Liver (tissue), 9 donors: ENCODE results near the gene BRSK2. TPM values are rescaled to one million over a fixed set of nuclear protein-coding genes. Genes with fewer than 3 reads are reported as not detected.
"Not testable (repeated sequence)": the region's sequence is repeated elsewhere in the genome, so short reads cannot be mapped to it uniquely, and the experiment has no call there.

Experiments
- DNase-seq: peaks from one replicate; pipeline ENCODE4 v3.0.0-alpha.2; 2017; ENCODE audit warnings: low spot score
- H3K27ac ChIP-seq, 2 donors: one replicate each; pipeline ENCODE4 v1.7.0; 2013; ENCODE audit warnings: inconsistent platforms in 2 of 2, low read length in 2 of 2, control low read depth in 1 of 2, low read depth in 1 of 2, mild to moderate bottlenecking in 1 of 2
- H3K27me3 ChIP-seq, 4 donors: one replicate each; pipeline versions ENCODE4 v1.6.1 to v1.7.0; 2013; ENCODE audit warnings: low read length in 3 of 4, inconsistent platforms in 1 of 4, mild to moderate bottlenecking in 1 of 4, moderate library complexity in 1 of 4; ENCODE audit not compliant: control insufficient read depth in 4 of 4, insufficient read depth in 4 of 4
- H3K36me3 ChIP-seq, 4 donors: one replicate each; pipeline versions ENCODE4 v1.6.1 to v1.7.0; 2013; ENCODE audit warnings: low read length in 3 of 4, mild to moderate bottlenecking in 3 of 4, low read depth in 1 of 4, moderate library complexity in 1 of 4; ENCODE audit not compliant: control insufficient read depth in 4 of 4, insufficient read depth in 3 of 4
- H3K4me1 ChIP-seq, 4 donors: one replicate each; pipeline versions ENCODE4 v1.6.1 to v1.7.0; 2013; ENCODE audit warnings: low read length in 3 of 4, mild to moderate bottlenecking in 3 of 4, moderate library complexity in 1 of 4; ENCODE audit not compliant: control insufficient read depth in 4 of 4, insufficient read depth in 4 of 4
- H3K4me3 ChIP-seq, 3 donors: one replicate each; pipeline versions ENCODE4 v1.6.1 to v1.7.0; 2013; ENCODE audit warnings: low read length in 3 of 3, control low read depth in 1 of 3, low read depth in 1 of 3, mild to moderate bottlenecking in 1 of 3
- H3K9ac ChIP-seq, 2 donors: one replicate each; pipeline ENCODE4 v1.7.0; 2013; ENCODE audit warnings: low read length in 2 of 2, mild to moderate bottlenecking in 2 of 2, moderate library complexity in 2 of 2, control low read depth in 1 of 2, low read depth in 1 of 2
- H3K9me3 ChIP-seq, 4 donors: one replicate each; pipeline versions ENCODE4 v1.6.1 to v1.7.0; 2013; ENCODE audit warnings: low read length in 3 of 4; ENCODE audit not compliant: control insufficient read depth in 4 of 4
- ATF3 ChIP-seq: IDR thresholded peaks from 2 replicates; pipeline ENCODE4 v1.6.1; 2016; ENCODE audit warnings: antibody characterized with exemption
- CTCF ChIP-seq: fragments of 150-350 bp; IDR thresholded peaks from 2 replicates; pipeline ENCODE4 v1.5.1; 2017; ENCODE audit warnings: improper control_type of control experiment, low read depth, low read length; ENCODE audit not compliant: missing input control
- EGR1 ChIP-seq, 2 donors: IDR thresholded peaks; 2 replicates each; pipeline ENCODE4 v1.6.1; 2016 to 2018; ENCODE audit warnings: antibody characterized with exemption in 2 of 2, low read depth in 2 of 2
- FOXA1 ChIP-seq: IDR thresholded peaks from 2 replicates; pipeline ENCODE4 v1.6.1; 2016; ENCODE audit warnings: antibody characterized with exemption
- FOXA2 ChIP-seq: IDR thresholded peaks from 2 replicates; pipeline ENCODE4 v1.6.1; 2016; ENCODE audit warnings: antibody characterized with exemption
- GABPA ChIP-seq, 2 donors: IDR thresholded peaks in 1 of 2; conservative IDR thresholded peaks in 1 of 2; 2 replicates each; pipeline ENCODE4 v1.6.1; 2016; ENCODE audit warnings: antibody characterized with exemption in 2 of 2, mild to moderate bottlenecking in 1 of 2, moderate library complexity in 1 of 2
- HNF4A ChIP-seq, 2 donors: conservative IDR thresholded peaks; 2 replicates each; pipeline ENCODE4 v1.6.1; 2016; ENCODE audit warnings: antibody characterized with exemption in 2 of 2, mild to moderate bottlenecking in 2 of 2
- HNF4G ChIP-seq: IDR thresholded peaks from 2 replicates; pipeline ENCODE4 v1.6.1; 2016; ENCODE audit warnings: antibody characterized with exemption
- JUND ChIP-seq, 2 donors: IDR thresholded peaks; 2 replicates each; pipeline ENCODE4 v1.6.1; 2016; ENCODE audit warnings: antibody characterized with exemption in 2 of 2
- NR2F2 ChIP-seq: IDR thresholded peaks from 2 replicates; pipeline ENCODE4 v1.6.1; 2016; ENCODE audit warnings: antibody characterized with exemption
- RAD21 ChIP-seq, 2 donors: IDR thresholded peaks; 2 replicates each; pipeline ENCODE4 v1.6.1; 2016; ENCODE audit warnings: antibody characterized with exemption in 2 of 2, mild to moderate bottlenecking in 2 of 2
- RXRA ChIP-seq, 2 donors: IDR thresholded peaks; 2 replicates each; pipeline ENCODE4 v1.6.1; 2017 to 2018; ENCODE audit warnings: antibody characterized with exemption in 2 of 2, mild to moderate bottlenecking in 1 of 2
- SP1 ChIP-seq: IDR thresholded peaks from 2 replicates; pipeline ENCODE4 v1.6.1; 2018; ENCODE audit warnings: antibody characterized with exemption, mild to moderate bottlenecking
- TAF1 ChIP-seq: conservative IDR thresholded peaks from 2 replicates; pipeline ENCODE4 v1.6.1; 2016; ENCODE audit warnings: antibody characterized with exemption, mild to moderate bottlenecking
- YY1 ChIP-seq: IDR thresholded peaks from 2 replicates; pipeline ENCODE4 v1.6.1; 2016; ENCODE audit warnings: antibody characterized with exemption, mild to moderate bottlenecking
- ZBTB33 ChIP-seq: IDR thresholded peaks from 2 replicates; pipeline ENCODE4 v1.6.1; 2016; ENCODE audit warnings: antibody characterized with exemption
- WGBS: extraction: QIAGEN DNeasy Blood & Tissue Kit; methylation state at CpG from one replicate; pipeline ENCODE4 v1.1.7; 2013; 5-methylcytosine and 5-hydroxymethylcytosine counted together
- polyA plus RNA-seq, 2 donors: library from polyadenylated mRNA; stranded (reverse) in 1 of 2; unstranded in 1 of 2; fragments of 200-250 nt in 1 of 2; fragments of >200 nt in 1 of 2; fragmentation: Nextera tagmentation in 1 of 2; extraction: Ambion mirVana in 1 of 2; gene quantifications; one replicate each; pipeline versions ENCODE4 v1.2.1 to v1.2.3, GENCODE V29; 2013 to 2015
- total RNA-seq, 2 donors: library from RNA; depleted of rRNA; stranded (reverse); fragments of >200 nt; gene quantifications; one replicate each; pipeline ENCODE4 v1.2.3, GENCODE V29; 2014
- TF ChIP-seq, protein P1 (sequence below): IDR thresholded peaks from 2 replicates; pipeline ENCODE4 v1.6.1; 2016; ENCODE audit warnings: antibody characterized with exemption
- TF ChIP-seq, protein P2 (sequence below): IDR thresholded peaks from 2 replicates; pipeline ENCODE4 v1.6.1; 2016; ENCODE audit warnings: antibody characterized with exemption, mild to moderate bottlenecking
- donor health status: healthy.
- donor health status: healthy.
- donor health status: healthy.
- donor health status: healthy.
- donor health status: healthy.

BRSK2 gene
- total and polyA plus RNA-seq, 4 donors: 0.05 to 0.17 TPM; not detected in 2

GRCh38 chr11:1410366-1411291, 20.9 kb downstream of the BRSK2 start:
- no peaks in the 10 kb centered on the region for H3K9me3 ChIP-seq
- H3K27me3 ChIP-seq: no peaks in the 10 kb centered on the region
- no peak overlapping the region for H3K4me3 ChIP-seq
- DNase-seq: no peak
- H3K4me1 ChIP-seq: no peaks in the 10 kb centered on the region
- TF ChIP-seq SP1 (no peak), RXRA (IDR thresholded peaks at IDR 0.05) (no peak), ATF3 (no peak), CTCF (no peak), EGR1 (IDR thresholded peaks at IDR 0.05; ENCODE audit: low read depth in 2 of 2) (no peak), RAD21 (IDR thresholded peaks at IDR 0.05) (no peak)
- H3K27ac ChIP-seq: no peak overlapping the region
- H3K9ac ChIP-seq: no peak overlapping the region
- H3K36me3 ChIP-seq: no peaks in the 10 kb centered on the region
- 81% methylated on average over 35 of the region's 35 CpGs for WGBS

DNA sequence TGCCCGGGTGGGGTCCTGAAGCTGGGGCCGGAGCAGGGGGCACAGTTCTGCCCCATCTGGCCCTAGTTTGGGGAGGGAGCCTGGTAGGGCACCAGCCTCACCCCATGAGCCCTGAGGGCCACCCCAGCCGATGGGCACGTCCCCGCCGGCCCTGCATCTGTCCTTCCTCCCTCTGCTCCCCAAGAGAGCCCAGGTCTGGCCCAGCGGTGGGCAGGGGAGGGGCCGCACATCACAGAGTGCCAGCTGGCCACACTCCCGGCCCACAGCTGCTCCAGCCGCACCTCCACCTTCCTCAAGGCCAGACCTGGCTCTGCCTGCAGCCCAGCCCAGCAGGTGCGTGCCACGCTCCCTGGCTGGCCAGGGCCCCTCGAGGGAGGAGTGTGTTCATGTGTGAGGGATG, 21.6 kb downstream of the BRSK2 start:
- H3K4me3 ChIP-seq: no peak overlapping the region
- TF ChIP-seq GABPA (IDR thresholded peaks at IDR 0.05 in 1 of 2, conservative IDR thresholded peaks at IDR 0.05 in 1 of 2): no peak
- TF ChIP-seq, protein P1, sequence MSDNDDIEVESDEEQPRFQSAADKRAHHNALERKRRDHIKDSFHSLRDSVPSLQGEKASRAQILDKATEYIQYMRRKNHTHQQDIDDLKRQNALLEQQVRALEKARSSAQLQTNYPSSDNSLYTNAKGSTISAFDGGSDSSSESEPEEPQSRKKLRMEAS: no peak
- TF ChIP-seq NR2F2: no peak
- no peak for TF ChIP-seq RAD21 (IDR thresholded peaks at IDR 0.05)
- TF ChIP-seq ATF3: no peak
- TF ChIP-seq HNF4G: no peak
- no peak for TF ChIP-seq EGR1 (IDR thresholded peaks at IDR 0.05; ENCODE audit: low read depth in 2 of 2)
- no peak for TF ChIP-seq CTCF
- TF ChIP-seq YY1: no peak
- TF ChIP-seq RXRA (IDR thresholded peaks at IDR 0.05): no peak
- TF ChIP-seq, protein P2, sequence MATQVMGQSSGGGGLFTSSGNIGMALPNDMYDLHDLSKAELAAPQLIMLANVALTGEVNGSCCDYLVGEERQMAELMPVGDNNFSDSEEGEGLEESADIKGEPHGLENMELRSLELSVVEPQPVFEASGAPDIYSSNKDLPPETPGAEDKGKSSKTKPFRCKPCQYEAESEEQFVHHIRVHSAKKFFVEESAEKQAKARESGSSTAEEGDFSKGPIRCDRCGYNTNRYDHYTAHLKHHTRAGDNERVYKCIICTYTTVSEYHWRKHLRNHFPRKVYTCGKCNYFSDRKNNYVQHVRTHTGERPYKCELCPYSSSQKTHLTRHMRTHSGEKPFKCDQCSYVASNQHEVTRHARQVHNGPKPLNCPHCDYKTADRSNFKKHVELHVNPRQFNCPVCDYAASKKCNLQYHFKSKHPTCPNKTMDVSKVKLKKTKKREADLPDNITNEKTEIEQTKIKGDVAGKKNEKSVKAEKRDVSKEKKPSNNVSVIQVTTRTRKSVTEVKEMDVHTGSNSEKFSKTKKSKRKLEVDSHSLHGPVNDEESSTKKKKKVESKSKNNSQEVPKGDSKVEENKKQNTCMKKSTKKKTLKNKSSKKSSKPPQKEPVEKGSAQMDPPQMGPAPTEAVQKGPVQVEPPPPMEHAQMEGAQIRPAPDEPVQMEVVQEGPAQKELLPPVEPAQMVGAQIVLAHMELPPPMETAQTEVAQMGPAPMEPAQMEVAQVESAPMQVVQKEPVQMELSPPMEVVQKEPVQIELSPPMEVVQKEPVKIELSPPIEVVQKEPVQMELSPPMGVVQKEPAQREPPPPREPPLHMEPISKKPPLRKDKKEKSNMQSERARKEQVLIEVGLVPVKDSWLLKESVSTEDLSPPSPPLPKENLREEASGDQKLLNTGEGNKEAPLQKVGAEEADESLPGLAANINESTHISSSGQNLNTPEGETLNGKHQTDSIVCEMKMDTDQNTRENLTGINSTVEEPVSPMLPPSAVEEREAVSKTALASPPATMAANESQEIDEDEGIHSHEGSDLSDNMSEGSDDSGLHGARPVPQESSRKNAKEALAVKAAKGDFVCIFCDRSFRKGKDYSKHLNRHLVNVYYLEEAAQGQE: no peak
- no peak for TF ChIP-seq FOXA2
- TF ChIP-seq SP1: no peak
- TF ChIP-seq FOXA1: no peak
- TF ChIP-seq ZBTB33: no peak
- no peak for TF ChIP-seq JUND (IDR thresholded peaks at IDR 0.05)
- TF ChIP-seq TAF1: no peak
- no peak for TF ChIP-seq HNF4A (conservative IDR thresholded peaks at IDR 0.05)
- no peaks in the 10 kb centered on the region for H3K4me1 ChIP-seq
- no peak overlapping the region for H3K27ac ChIP-seq
- no peak for DNase-seq
- no peaks in the 10 kb centered on the region for H3K9me3 ChIP-seq
- no peaks in the 10 kb centered on the region for H3K36me3 ChIP-seq
- 78% methylated on average over 13 of the region's 13 CpGs for WGBS
- no peak overlapping the region for H3K9ac ChIP-seq
- H3K27me3 ChIP-seq: no peaks in the 10 kb centered on the region

DNA sequence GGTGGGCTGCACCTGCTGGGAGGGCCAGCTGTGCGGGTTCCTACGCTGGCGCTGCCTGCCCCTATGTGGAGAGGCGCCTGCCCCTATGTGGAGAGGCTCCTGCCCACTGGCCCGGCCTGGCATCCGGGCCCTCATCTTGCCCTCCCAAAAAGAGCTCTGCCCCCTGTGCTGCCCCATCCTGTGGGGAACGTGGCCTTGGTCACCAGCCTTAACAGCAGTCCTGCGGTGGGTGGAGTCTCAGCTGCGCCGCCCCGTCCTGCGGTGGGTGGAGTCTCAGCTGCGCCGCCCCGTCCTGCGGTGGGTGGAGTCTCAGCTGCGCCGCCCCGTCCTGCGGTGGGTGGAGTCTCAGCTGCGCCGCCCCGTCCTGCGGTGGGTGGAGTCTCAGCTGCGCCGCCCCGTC, 22.0 kb downstream of the BRSK2 start:
- H3K27me3 ChIP-seq, H3K9ac ChIP-seq, H3K4me3 ChIP-seq, H3K27ac ChIP-seq, H3K36me3 ChIP-seq, H3K9me3 ChIP-seq, H3K4me1 ChIP-seq, DNase-seq: not testable (repeated sequence)
- WGBS: 89% methylated on average over 15 of the region's 27 CpGs
